Activated CD4-positive, alpha-beta T cell treated with anti-CD3 and anti-CD28 coated beads, Interleukin-2, amount 50 U/mL, for 24 hours (primary cell): Measurements from ENCODE around the gene HIPK1.
"Not testable (repeated sequence)": the region's sequence is repeated elsewhere in the genome, so short reads cannot be mapped to it uniquely, and the experiment has no call there.

ENCODE experiments used
- DNase-seq, 2 donors: peaks; one replicate each; pipeline ENCODE4 v3.0.0-alpha.2; 2020; ENCODE audit warnings: low read depth in 1 of 2, low spot score in 1 of 2

The HIPK1 gene

GRCh38 chr1:114009393-114009792 is 80.3 kb downstream of the HIPK1 start:
- DNase-seq, result no peak

DNA sequence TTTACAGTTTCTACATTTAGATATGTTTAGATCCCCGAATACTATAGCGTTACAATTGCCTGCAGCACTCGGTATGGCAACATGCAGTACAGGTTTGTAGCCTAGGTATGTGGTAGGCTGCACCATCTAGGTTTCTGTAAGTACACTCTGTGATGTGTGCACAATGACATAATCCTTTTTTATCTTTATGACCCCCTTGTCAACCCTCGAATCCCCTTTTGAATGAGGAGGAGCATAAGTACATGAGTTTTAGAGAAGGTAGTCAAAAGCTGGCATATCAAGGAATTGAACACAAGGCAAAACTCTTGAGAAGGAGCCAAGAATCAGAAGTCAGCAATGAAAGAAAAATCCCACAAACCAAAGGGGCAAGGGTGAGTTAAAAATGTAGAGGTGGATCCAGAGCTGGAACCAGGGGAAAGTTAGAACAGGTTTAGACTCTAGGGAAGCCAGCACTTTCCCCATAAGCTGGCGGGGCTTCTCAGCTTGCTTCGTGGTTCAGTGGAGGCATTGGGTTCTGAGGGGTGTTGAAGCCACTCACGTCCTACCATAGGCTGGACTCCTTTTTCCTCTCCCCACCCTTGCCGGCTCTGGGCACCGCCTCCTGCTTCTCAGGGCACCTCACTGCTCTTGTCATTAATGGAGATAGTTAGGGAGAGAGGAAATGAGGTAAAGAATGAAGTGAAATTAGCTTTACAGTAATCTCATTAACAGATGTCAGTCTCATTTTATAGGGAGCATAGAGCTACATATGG is 81.5 kb downstream of the HIPK1 start:
- no peak for DNase-seq

- no peak for DNase-seq
These were observed 82.7 kb downstream of the HIPK1 start for GRCh38 chr1:114011796-114012195.

GRCh38 chr1:114015075-114015474 is 86.0 kb downstream of the HIPK1 start:
- DNase-seq, result no peak

DNA sequence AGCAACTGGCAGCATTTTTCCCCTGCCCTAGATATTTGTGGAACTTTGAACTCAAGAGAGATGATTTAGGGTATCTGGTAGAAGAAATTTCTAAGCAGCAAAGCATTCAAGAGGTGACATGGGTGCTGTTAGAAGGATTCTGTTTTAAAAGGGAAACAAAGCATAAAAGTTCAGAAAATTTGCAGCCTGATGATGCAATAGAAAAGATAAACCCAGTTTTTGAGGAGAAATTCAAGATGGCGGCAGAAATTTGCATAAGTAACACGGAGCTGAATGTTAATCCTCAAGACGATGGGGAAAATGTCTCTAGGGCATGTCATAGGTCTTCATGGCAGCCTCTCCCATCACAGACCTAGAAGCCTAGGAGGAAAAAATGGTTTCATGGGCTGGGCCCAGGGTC is 90.6 kb downstream of the HIPK1 start:
- DNase-seq, result not testable (repeated sequence)

DNA sequence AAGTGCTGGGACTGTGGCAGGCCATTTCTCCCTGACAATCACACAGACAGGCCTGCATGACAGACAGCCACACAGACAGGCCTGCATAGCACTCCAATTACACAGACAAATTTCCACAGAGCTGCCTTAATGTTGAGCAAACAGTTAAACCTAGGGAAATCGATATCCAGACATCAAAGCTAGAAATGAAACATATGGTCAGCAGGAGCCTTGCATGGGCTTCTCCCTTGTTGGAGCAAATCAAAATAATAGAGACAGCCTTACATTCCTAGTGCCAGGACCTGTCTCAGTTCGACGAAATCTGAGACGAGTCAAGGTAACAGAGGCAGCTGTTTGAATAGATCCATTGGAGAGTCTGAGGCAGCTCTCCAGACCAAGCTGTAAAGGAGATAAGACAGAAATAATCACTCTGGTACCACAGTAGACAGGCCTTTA is 92.6 kb downstream of the HIPK1 start:
- DNase-seq, result no peak

- DNase-seq, result no peak
These were observed 93.8 kb downstream of the HIPK1 start for GRCh38 chr1:114022877-114023276.

DNA sequence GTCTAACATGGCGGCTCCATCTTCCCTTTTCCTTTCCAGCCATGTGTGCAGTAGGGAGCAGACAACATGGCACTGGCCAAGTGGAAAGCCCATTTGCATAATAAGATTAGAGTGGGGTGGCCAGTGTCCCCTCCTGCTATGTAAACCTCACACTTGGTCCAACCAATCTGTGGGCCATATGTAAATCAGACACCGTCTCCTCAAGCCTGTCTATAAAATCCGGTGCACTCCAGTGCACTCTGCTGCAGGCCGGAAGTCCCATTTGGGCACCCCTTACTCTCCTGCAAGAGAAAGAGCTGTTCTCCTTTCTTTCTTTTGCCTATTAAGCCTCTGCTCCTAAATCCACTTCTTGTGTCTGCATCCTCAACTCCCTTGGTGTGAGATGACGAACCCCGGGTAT is 94.3 kb downstream of the HIPK1 start:
- no peak for DNase-seq

DNA sequence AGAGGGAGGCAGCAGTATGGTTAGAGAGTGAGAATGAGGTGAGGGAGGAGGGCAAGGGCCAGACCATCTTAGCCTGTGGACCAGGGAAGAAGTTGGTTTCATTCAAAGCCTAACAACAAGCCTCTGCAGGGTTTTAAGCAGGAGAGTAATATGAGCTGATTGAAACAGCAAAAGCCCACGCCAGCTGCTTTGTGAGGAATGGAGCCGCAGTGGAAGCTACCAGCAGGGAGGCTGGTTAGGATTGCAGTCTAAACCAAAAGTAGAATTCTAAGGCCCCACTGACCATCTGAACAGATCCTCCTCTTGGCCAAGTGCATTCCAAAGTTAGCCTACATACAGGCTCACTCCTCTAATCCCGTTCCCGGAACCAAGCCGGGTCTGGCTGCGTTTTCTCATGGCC is 94.9 kb downstream of the HIPK1 start:
- no peak for DNase-seq

DNA sequence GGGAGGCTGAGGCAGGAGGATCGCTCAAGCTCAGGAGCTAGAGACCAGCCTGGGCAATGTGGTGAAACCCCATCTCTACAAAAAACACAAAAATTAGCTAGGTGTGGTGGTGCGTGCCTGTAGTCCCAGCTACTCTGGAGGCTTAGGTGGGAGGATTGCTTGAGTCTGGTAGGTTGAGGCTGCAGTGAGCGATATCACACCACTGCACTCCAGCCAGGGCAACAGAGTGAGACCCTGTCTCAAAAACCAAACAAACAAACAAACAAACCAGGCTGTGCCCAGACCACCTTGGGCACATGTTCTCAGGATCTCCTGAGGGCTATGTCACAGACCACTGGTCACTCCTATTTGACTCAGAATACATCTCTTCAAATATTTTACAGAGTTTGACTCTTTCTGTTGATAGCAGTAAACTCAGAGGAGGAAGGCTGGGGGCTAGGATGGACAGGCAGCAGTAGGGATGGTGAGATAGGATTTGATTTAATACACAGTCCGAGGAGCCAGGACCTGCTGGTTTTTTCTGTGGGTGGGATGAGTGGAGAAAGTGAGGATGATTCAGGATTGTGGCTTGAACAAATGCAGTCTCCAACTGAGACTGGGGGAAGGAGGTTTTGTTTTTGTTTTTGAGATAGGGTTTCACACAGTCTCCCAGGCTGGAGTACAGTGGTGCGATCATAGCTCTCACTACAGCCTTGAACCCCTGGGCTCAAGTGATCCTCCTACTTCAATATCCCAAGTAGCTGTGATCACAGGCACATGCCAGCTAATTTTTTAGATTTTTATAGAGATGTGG is 96.7 kb downstream of the HIPK1 start:
- no peak for DNase-seq

DNA sequence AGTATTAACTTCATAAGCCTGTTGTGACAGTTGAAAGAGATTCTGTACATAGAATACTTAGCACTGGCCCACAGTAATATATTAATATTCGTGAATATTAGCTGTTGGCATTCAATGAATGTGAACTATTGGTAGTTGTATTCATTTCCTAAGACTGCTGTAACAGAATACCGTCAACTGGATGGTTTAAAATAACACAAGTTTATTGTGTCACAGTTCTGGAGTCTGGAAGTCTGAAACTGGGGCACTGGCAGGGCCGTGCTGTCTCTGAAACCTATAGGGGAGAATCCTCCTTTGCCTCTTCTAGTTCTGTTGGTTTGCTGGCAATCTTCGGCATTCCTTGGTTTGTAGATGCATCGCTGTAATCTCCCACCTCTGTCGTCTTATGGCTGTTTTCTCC is 97.7 kb downstream of the HIPK1 start:
- DNase-seq, result no peak
